CD4-positive, alpha-beta T cell (primary cell): ENCODE measurements around the gene NCKAP5. TPM values are rescaled to one million over a fixed set of nuclear protein-coding genes. Genes with fewer than 3 reads are reported as not detected.

ENCODE experiments used
- ATAC-seq: fragments of 200-7000 bp; cut with Tn5 transposase; one replicate; pipeline ENCODE4 v1.10.0; 2022; ENCODE audit warnings: mild to moderate bottlenecking; ENCODE audit not compliant: poor library complexity
- CTCF ChIA-PET: fragments of 350-600 bp; sonication (Branson Sonifier 250); formaldehyde crosslinking; loops from one replicate; lab custom pipeline; 2021; ENCODE audit warnings: antibody characterized with exemption, inconsistent platforms; lab: Charles Lee
- POLR2A ChIA-PET: fragments of 350-600 bp; sonication (Branson Sonifier 250); formaldehyde crosslinking; loops from one replicate; lab custom pipeline; 2021; ENCODE audit warnings: antibody characterized with exemption, inconsistent platforms; lab: Charles Lee
- DNase-seq, 14 experiments: peaks; one replicate each; pipeline ENCODE4 v3.0.0-alpha.2; 2013 to 2020; ENCODE audit warnings: mixed read lengths in 2 of 14
- H3K27ac ChIP-seq, 2 donors: one replicate each; pipeline versions ENCODE4 v1.5.1 to v1.7.0; 2013; ENCODE audit warnings: low read length in 2 of 2, low read depth in 1 of 2, mild to moderate bottlenecking in 1 of 2
- H3K27me3 ChIP-seq, 2 experiments: 1 replicate in 1 of 2; 2 replicates in 1 of 2; pipeline versions ENCODE4 v1.6.1 to v1.7.0; 2013; ENCODE audit warnings: low read length in 2 of 2, control low read depth in 1 of 2, mild to moderate bottlenecking in 1 of 2, moderate library complexity in 1 of 2; ENCODE audit not compliant: insufficient read depth in 2 of 2, control insufficient read depth in 1 of 2
- H3K36me3 ChIP-seq: one replicate; pipeline ENCODE4 v1.6.1; 2013; ENCODE audit warnings: low read length, control low read depth; ENCODE audit not compliant: insufficient read depth
- H3K4me1 ChIP-seq: one replicate; pipeline ENCODE4 v1.6.1; 2013; ENCODE audit warnings: low read length, control low read depth; ENCODE audit not compliant: insufficient read depth
- H3K4me3 ChIP-seq: one replicate; pipeline ENCODE4 v1.5.1; 2013; ENCODE audit warnings: mild to moderate bottlenecking, low read length, moderate library complexity
- H3K9me3 ChIP-seq, 2 experiments: 1 replicate in 1 of 2; 2 replicates in 1 of 2; pipeline versions ENCODE4 v1.6.1 to v1.7.0; 2013; ENCODE audit warnings: low read length in 2 of 2, mild to moderate bottlenecking in 2 of 2, control low read depth in 1 of 2, moderate library complexity in 1 of 2; ENCODE audit not compliant: control insufficient read depth in 1 of 2, insufficient read depth in 1 of 2
- H3K27ac Mint-ChIP-seq: one replicate; pipeline ENCODE4 v1.8.0; 2020; ENCODE audit warnings: mixed read lengths
- H3K27me3 Mint-ChIP-seq: one replicate; pipeline ENCODE4 v1.8.0; 2021; ENCODE audit warnings: mixed read lengths
- H3K36me3 Mint-ChIP-seq: one replicate; pipeline ENCODE4 v1.8.0; 2021; ENCODE audit warnings: low read depth, mixed read lengths
- H3K4me1 Mint-ChIP-seq: one replicate; pipeline ENCODE4 v1.8.0; 2021; ENCODE audit warnings: low read depth, mixed read lengths
- H3K4me3 Mint-ChIP-seq: one replicate; pipeline ENCODE4 v1.8.0; 2020; ENCODE audit warnings: mild to moderate bottlenecking, mixed read lengths
- H3K9me3 Mint-ChIP-seq: one replicate; pipeline ENCODE4 v1.8.0; 2020; ENCODE audit warnings: mixed read lengths
- intact Hi-C, 2 experiments: fragments of 100-400 bp; cut with DNase I in 1 of 2; cut with micrococcal nuclease in 1 of 2; formaldehyde crosslinking; loops; one replicate each; pipeline versions ENCODE4 v1.15.1 to v1.9.0; 2023 to 2025; cut with DNase I, micrococcal nuclease
- total RNA-seq, 174 experiments: library from RNA in 2 of 174; stranded (reverse) in 2 of 174; gene quantifications; one replicate each; pipeline ENCODE4 v1.2.3 and lab custom pipeline; 2021 to 2026
- TF ChIP-seq, protein P1 (sequence below): fragments of 200-600 bp; IDR thresholded peaks from one replicate; pipeline ENCODE4 v1.8.0; 2022; ENCODE audit warnings: antibody characterized with exemption, mild to moderate bottlenecking

The NCKAP5 gene
- total RNA-seq, 2 experiments from 2014 or later = not detected

DNA sequence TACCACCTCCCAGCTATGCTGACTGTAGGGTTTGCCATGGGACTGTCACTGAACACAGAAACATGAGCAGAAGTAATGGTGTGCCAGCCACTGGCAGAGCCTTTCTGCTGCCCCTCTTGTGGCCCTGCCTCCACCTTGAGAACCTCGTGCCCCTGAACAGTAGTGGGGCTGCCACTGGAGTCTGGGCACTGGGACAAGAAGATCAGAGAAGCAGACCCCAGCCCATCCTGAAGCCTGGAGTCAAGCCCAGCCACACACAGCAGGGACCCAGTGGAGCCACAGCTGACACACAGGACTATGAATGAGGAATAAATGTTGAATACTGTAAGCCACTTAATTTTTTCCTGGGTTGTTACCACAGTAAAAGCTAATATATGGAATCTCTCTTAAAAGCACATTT is 159.6 kb downstream of the NCKAP5 start:
- no peaks in the 10 kb centered on the region for H3K9me3 Mint-ChIP-seq
- no peak overlapping the region for H3K27ac ChIP-seq
- H3K36me3 ChIP-seq = no peaks in the 10 kb centered on the region
- H3K9me3 ChIP-seq = peaks cover 0 to 7% of the 10 kb centered on the region in 2 experiments
- no peaks in the 10 kb centered on the region for H3K27me3 ChIP-seq
- intact Hi-C loops = no loop called here
- DNase-seq = no peak
- POLR2A ChIA-PET = no interaction called here
- CTCF ChIA-PET = no interaction called here
- H3K4me3 Mint-ChIP-seq = no peak overlapping the region
- H3K27me3 Mint-ChIP-seq = no peaks in the 10 kb centered on the region
- no peak overlapping the region for H3K27ac Mint-ChIP-seq
- no peaks in the 10 kb centered on the region for H3K36me3 Mint-ChIP-seq
- TF ChIP-seq, protein P1, sequence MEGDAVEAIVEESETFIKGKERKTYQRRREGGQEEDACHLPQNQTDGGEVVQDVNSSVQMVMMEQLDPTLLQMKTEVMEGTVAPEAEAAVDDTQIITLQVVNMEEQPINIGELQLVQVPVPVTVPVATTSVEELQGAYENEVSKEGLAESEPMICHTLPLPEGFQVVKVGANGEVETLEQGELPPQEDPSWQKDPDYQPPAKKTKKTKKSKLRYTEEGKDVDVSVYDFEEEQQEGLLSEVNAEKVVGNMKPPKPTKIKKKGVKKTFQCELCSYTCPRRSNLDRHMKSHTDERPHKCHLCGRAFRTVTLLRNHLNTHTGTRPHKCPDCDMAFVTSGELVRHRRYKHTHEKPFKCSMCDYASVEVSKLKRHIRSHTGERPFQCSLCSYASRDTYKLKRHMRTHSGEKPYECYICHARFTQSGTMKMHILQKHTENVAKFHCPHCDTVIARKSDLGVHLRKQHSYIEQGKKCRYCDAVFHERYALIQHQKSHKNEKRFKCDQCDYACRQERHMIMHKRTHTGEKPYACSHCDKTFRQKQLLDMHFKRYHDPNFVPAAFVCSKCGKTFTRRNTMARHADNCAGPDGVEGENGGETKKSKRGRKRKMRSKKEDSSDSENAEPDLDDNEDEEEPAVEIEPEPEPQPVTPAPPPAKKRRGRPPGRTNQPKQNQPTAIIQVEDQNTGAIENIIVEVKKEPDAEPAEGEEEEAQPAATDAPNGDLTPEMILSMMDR = no peak
- ATAC-seq = no peak
- no peaks in the 10 kb centered on the region for H3K4me1 ChIP-seq
- H3K4me1 Mint-ChIP-seq = no peaks in the 10 kb centered on the region
- H3K4me3 ChIP-seq = no peak overlapping the region

DNA sequence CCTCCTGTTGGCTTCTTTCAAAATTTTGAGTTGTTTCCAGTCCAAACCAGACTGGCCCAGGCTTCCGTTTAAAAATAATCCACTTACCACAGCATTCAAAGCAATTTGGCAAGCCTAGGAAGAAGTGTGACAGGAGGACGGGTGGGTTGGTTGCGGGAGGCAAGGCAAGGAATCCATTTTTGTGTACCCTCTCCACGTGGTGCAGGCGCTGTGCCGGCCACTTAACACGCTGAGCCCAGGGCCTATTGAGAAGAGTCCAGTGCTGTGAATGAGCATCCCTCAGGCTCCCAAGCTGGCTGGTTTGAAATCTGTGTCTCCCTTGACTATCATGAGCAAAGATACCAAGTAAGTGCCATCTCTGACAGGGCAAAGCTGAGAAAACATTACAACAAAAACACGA is 160.9 kb downstream of the NCKAP5 start:
- Mint-ChIP-seq H3K27ac (no peak overlapping the region), H3K36me3 (no peaks in the 10 kb centered on the region), H3K4me1 (no peaks in the 10 kb centered on the region), H3K27me3 (no peaks in the 10 kb centered on the region), H3K9me3 (no peaks in the 10 kb centered on the region), H3K4me3 (no peak overlapping the region)
- no peaks in the 10 kb centered on the region for H3K4me1 ChIP-seq
- H3K36me3 ChIP-seq = no peaks in the 10 kb centered on the region
- no peak overlapping the region for H3K4me3 ChIP-seq
- ATAC-seq (no peak), DNase-seq (no peak)
- TF ChIP-seq, protein P1 = no peak
- POLR2A ChIA-PET = no interaction called here
- H3K27ac ChIP-seq = no peak overlapping the region
- H3K9me3 ChIP-seq = peaks cover 0 to 7% of the 10 kb centered on the region in 2 experiments
- intact Hi-C loops = no loop called here
- no peaks in the 10 kb centered on the region for H3K27me3 ChIP-seq
- CTCF ChIA-PET = no interaction called here

DNA sequence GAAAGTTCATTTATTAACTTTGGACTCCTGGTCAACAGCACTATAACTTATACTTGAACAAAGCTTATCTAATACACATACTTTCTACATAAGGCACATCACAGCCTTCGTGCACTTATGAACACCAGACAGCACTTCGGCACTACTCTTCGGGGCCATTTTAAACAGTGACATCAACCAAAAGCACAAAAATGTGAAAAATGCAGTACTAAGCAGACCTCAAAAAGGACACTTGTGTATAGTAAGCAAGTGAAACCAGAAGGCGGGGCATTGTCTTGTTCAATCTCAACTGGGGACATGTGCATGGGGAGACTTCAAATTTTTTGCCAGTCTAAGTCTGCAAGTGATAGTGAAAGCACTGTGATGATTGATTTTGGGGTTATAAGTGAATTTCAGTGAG is 163.0 kb downstream of the NCKAP5 start:
- Mint-ChIP-seq H3K27ac (no peak overlapping the region), H3K4me1 (no peaks in the 10 kb centered on the region), H3K36me3 (no peaks in the 10 kb centered on the region), H3K9me3 (no peaks in the 10 kb centered on the region), H3K27me3 (no peaks in the 10 kb centered on the region), H3K4me3 (no peak overlapping the region)
- POLR2A ChIA-PET = no interaction called here
- Histone ChIP-seq H3K27me3 (no peaks in the 10 kb centered on the region), H3K4me1 (no peaks in the 10 kb centered on the region), H3K27ac (no peak overlapping the region), H3K9me3 (peaks cover 0 to 7% of the 10 kb centered on the region in 2 experiments), H3K36me3 (no peaks in the 10 kb centered on the region), H3K4me3 (no peak overlapping the region)
- CTCF ChIA-PET = no interaction called here
- TF ChIP-seq, protein P1 = no peak
- DNase-seq (no peak), ATAC-seq (no peak)
- intact Hi-C loops = no loop called here
